GM12874 (cell line): Measurements from ENCODE around the gene TMEM178A.

Experiments used
- TF ChIP-seq, protein P1 (sequence below): IDR thresholded peaks from 2 replicates; pipeline ENCODE4 v1.5.1; 2011; ENCODE audit warnings: low read depth, mild to moderate bottlenecking, control low read depth, low read length, moderate library complexity; ENCODE audit not compliant: insufficient read depth

The TMEM178A gene

DNA sequence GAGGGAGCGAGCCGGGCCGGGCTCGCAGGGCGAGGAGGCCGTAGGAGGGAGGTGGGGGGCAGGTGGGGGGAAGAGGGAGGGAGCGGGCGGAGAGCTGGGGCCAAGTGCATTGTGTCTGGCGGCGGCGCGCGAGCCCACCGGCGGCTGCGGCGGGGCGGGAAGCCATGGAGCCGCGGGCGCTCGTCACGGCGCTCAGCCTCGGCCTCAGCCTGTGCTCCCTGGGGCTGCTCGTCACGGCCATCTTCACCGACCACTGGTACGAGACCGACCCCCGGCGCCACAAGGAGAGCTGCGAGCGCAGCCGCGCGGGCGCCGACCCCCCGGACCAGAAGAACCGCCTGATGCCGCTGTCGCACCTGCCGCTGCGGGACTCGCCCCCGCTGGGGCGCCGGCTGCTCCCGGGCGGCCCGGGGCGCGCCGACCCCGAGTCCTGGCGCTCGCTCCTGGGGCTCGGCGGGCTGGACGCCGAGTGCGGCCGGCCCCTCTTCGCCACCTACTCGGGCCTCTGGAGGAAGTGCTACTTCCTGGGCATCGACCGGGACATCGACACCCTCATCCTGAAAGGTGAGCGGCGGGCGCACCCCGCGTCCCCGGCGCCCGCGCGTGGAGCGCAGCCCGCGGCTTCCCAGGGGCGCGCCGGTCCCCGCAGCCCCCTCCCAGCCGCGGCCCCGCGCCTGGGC is at the start of gene TMEM178A:
TMEM178A (plus strand) TSS at position 107 of the 680 bp plus-strand sequence; CDS start at position 165, 58 bp downstream.
- TF ChIP-seq, protein P1, sequence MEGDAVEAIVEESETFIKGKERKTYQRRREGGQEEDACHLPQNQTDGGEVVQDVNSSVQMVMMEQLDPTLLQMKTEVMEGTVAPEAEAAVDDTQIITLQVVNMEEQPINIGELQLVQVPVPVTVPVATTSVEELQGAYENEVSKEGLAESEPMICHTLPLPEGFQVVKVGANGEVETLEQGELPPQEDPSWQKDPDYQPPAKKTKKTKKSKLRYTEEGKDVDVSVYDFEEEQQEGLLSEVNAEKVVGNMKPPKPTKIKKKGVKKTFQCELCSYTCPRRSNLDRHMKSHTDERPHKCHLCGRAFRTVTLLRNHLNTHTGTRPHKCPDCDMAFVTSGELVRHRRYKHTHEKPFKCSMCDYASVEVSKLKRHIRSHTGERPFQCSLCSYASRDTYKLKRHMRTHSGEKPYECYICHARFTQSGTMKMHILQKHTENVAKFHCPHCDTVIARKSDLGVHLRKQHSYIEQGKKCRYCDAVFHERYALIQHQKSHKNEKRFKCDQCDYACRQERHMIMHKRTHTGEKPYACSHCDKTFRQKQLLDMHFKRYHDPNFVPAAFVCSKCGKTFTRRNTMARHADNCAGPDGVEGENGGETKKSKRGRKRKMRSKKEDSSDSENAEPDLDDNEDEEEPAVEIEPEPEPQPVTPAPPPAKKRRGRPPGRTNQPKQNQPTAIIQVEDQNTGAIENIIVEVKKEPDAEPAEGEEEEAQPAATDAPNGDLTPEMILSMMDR = no peak

DNA sequence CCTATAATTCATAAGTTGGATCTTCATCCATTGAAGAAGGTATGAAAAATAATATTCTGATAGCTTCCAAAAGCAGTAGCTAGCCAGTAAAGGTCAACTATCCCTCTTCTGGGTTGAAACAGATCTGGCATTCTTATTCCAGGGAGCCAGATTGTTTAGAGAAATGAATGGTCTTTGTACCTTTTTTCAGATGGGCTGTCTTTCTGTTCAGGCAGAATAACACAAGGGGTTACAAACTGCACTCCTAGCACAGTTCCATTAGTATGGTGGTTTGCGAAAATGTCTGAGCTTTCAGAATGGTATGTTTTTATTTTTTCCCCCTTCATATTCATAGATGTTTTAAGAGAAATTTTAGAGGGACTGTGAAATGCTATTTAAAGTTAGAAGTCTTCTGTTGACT is 47.5 kb upstream of the TMEM178A start:
- TF ChIP-seq, protein P1 = no peak

DNA sequence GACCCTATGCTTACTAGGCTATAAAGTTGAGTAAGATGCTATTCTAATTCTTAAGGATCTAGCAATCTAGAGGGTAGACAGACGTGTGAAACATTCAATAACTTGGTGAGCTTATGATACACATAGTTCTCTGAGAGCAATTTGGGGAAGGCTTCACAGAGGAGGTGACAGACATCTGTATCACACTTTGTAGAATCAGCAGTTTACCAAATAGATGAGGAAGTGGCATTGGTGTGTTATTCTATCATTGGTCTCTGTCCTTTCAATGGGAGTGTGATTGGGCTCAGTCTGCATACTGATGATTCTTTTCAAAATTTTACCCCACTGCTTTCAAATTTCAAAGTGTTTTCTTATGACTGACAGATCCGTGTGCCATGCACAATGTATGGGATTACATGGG is 47.0 kb upstream of the TMEM178A start:
- TF ChIP-seq, protein P1 = no peak

DNA sequence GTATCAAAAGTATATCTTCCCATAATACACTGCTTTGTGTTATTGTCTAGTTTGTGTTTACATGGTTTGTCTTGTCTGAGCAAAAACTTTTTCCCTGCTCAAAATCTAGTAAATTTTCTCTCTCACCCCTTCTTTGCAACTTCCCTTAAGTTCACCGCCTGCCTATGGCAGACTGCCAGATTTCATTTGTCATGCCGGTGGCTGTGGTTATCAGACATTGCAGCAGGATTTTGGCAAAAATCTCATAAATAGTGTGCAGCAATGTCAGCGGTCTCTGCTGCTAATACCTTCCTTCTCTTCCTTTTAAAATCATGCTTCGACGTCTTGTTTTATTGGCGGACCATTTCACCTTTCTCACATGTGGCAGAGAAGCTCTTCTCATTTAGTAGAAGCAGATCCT is 45.6 kb upstream of the TMEM178A start:
- TF ChIP-seq, protein P1 = no peak

DNA sequence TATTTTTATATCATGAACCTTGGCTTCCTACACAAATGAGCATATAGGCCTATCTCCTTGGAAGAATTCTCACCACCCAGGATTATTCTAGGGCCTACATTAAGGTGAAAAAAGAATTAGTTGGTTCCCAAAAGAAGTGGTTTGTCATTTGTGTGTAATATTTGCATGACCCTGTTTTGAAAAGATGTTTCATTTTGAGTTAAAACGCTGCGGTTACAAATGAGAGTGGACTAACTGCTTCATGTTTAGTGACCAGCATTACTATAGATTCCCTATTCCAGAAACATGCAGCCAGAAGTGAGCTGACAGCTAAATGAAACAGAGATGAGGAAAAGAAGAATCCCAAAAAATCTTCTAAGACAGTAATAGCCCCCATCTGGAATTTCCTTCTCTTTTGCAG is 44.1 kb upstream of the TMEM178A start:
- TF ChIP-seq, protein P1 = no peak

DNA sequence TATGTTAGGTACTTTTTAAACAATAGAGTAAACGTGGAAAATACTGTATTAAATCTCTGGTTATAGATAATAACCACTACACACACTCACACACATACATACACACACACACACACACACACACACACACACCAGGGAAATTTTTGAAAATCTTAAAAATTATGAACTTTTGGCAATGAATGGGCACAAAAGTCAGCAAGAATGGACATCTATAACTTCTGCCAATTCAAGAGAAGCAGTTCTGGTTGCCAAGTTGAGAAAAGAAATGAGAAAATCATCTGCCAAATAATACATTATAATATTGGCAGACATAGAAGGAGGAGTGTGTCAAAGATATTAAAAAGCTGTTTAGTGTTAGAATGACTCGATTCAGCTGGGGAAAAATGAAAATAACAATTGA is 42.9 kb upstream of the TMEM178A start:
- TF ChIP-seq, protein P1 = no peak

DNA sequence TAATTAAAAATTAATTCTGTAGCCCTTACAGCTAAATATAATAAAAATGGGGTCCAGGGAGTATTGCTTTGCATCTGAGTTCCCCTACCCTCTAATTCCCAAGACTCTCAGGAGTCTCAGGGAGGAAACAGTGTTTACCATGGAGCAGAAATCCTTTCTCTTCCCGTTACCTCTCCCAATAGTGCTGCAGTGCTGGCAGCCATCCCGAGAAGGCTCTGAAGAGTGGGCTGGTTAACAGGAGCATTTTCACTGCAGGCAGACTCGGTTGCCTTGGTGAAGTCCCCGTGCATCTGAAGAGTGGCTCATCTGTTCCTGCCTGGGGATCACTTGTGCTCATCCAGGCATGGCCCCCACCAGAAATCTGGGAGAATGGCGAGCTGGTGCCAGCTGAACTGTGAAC is 41.8 kb upstream of the TMEM178A start:
- TF ChIP-seq, protein P1 = no peak
